Measurements from ENCODE around the gene RPP14.

RPP14 gene

DNA sequence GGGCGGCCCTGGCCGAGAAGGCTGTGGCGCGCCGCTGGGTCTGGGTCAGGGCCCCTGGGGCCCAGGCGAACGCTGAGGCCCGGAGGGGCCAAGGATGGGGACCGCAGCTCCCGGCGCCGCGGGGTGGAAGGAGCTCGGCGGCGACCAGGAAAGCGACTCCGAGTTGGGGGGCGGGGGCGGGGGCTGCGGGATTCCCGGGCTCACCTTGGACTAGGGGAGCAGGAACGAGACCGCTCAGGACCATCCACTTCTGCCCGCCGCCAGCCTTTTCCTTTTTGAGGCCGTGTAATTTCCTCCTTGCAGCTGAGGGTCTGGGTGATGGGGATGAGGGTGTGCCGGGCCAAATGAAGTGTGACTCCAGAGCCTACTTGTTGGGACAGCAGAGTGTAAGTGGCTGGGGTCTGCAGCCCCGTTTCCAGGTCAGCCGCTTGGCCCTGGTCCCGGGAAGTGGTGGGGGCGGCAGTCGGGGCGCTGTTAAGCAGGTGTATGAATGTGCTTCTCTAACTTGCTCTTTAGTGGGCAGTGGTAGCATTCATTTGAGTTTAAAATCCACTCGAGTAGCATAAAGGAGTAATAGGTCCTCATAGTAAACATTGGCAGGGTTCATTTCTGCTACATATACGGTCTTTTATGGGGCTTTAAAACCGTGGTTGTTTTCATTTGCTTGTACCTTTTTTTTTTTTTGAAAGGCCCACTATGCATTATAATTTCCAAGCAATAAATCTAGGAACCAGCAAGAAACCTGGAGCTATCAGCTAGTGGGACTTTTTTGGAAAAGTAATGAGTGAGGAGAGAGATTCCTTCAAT is 27.4 kb downstream of the RPP14 start (continued):
- TF ChIP-seq, protein P1, sequence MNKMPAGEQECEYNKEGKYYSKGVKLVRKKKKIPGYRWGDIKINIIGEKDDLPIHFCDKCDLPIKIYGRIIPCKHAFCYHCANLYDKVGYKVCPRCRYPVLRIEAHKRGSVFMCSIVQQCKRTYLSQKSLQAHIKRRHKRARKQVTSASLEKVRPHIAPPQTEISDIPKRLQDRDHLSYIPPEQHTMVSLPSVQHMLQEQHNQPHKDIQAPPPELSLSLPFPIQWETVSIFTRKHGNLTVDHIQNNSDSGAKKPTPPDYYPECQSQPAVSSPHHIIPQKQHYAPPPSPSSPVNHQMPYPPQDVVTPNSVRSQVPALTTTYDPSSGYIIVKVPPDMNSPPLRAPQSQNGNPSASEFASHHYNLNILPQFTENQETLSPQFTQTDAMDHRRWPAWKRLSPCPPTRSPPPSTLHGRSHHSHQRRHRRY (tag by site-specific recombination; IDR thresholded peaks at IDR 0.05) = no peak
- TF ChIP-seq KLF1 (tag by site-specific recombination; IDR thresholded peaks at IDR 0.05) (no peak), FEZF1 (tag by site-specific recombination; IDR thresholded peaks at IDR 0.05) (peak; percentile 84), ZIC2 (tag by site-specific recombination; IDR thresholded peaks at IDR 0.05) (peak; percentile 31; the same call in 1 of the 2 replicates)
- TF ChIP-seq, protein P2, sequence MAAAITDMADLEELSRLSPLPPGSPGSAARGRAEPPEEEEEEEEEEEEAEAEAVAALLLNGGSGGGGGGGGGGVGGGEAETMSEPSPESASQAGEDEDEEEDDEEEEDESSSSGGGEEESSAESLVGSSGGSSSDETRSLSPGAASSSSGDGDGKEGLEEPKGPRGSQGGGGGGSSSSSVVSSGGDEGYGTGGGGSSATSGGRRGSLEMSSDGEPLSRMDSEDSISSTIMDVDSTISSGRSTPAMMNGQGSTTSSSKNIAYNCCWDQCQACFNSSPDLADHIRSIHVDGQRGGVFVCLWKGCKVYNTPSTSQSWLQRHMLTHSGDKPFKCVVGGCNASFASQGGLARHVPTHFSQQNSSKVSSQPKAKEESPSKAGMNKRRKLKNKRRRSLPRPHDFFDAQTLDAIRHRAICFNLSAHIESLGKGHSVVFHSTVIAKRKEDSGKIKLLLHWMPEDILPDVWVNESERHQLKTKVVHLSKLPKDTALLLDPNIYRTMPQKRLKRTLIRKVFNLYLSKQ (tag by site-specific recombination; IDR thresholded peaks at IDR 0.05; ENCODE audit: borderline replicate concordance) = no peak
- TF ChIP-seq, protein P3, sequence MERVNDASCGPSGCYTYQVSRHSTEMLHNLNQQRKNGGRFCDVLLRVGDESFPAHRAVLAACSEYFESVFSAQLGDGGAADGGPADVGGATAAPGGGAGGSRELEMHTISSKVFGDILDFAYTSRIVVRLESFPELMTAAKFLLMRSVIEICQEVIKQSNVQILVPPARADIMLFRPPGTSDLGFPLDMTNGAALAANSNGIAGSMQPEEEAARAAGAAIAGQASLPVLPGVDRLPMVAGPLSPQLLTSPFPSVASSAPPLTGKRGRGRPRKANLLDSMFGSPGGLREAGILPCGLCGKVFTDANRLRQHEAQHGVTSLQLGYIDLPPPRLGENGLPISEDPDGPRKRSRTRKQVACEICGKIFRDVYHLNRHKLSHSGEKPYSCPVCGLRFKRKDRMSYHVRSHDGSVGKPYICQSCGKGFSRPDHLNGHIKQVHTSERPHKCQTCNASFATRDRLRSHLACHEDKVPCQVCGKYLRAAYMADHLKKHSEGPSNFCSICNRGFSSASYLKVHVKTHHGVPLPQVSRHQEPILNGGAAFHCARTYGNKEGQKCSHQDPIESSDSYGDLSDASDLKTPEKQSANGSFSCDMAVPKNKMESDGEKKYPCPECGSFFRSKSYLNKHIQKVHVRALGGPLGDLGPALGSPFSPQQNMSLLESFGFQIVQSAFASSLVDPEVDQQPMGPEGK (tag by site-specific recombination; IDR thresholded peaks at IDR 0.05) = peak; percentile 49
- TF ChIP-seq, protein P4, sequence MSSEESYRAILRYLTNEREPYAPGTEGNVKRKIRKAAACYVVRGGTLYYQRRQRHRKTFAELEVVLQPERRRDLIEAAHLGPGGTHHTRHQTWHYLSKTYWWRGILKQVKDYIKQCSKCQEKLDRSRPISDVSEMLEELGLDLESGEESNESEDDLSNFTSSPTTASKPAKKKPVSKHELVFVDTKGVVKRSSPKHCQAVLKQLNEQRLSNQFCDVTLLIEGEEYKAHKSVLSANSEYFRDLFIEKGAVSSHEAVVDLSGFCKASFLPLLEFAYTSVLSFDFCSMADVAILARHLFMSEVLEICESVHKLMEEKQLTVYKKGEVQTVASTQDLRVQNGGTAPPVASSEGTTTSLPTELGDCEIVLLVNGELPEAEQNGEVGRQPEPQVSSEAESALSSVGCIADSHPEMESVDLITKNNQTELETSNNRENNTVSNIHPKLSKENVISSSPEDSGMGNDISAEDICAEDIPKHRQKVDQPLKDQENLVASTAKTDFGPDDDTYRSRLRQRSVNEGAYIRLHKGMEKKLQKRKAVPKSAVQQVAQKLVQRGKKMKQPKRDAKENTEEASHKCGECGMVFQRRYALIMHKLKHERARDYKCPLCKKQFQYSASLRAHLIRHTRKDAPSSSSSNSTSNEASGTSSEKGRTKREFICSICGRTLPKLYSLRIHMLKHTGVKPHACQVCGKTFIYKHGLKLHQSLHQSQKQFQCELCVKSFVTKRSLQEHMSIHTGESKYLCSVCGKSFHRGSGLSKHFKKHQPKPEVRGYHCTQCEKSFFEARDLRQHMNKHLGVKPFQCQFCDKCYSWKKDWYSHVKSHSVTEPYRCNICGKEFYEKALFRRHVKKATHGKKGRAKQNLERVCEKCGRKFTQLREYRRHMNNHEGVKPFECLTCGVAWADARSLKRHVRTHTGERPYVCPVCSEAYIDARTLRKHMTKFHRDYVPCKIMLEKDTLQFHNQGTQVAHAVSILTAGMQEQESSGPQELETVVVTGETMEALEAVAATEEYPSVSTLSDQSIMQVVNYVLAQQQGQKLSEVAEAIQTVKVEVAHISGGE (tag by site-specific recombination; conservative IDR thresholded peaks at IDR 0.05; ENCODE audit: low read depth) = peak; percentile 68
- TF ChIP-seq, protein P5, sequence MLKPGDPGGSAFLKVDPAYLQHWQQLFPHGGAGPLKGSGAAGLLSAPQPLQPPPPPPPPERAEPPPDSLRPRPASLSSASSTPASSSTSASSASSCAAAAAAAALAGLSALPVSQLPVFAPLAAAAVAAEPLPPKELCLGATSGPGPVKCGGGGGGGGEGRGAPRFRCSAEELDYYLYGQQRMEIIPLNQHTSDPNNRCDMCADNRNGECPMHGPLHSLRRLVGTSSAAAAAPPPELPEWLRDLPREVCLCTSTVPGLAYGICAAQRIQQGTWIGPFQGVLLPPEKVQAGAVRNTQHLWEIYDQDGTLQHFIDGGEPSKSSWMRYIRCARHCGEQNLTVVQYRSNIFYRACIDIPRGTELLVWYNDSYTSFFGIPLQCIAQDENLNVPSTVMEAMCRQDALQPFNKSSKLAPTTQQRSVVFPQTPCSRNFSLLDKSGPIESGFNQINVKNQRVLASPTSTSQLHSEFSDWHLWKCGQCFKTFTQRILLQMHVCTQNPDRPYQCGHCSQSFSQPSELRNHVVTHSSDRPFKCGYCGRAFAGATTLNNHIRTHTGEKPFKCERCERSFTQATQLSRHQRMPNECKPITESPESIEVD (tag by site-specific recombination; IDR thresholded peaks at IDR 0.05) = peak; percentile 63
- TF ChIP-seq, protein P6, sequence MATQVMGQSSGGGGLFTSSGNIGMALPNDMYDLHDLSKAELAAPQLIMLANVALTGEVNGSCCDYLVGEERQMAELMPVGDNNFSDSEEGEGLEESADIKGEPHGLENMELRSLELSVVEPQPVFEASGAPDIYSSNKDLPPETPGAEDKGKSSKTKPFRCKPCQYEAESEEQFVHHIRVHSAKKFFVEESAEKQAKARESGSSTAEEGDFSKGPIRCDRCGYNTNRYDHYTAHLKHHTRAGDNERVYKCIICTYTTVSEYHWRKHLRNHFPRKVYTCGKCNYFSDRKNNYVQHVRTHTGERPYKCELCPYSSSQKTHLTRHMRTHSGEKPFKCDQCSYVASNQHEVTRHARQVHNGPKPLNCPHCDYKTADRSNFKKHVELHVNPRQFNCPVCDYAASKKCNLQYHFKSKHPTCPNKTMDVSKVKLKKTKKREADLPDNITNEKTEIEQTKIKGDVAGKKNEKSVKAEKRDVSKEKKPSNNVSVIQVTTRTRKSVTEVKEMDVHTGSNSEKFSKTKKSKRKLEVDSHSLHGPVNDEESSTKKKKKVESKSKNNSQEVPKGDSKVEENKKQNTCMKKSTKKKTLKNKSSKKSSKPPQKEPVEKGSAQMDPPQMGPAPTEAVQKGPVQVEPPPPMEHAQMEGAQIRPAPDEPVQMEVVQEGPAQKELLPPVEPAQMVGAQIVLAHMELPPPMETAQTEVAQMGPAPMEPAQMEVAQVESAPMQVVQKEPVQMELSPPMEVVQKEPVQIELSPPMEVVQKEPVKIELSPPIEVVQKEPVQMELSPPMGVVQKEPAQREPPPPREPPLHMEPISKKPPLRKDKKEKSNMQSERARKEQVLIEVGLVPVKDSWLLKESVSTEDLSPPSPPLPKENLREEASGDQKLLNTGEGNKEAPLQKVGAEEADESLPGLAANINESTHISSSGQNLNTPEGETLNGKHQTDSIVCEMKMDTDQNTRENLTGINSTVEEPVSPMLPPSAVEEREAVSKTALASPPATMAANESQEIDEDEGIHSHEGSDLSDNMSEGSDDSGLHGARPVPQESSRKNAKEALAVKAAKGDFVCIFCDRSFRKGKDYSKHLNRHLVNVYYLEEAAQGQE (tag by site-specific recombination; IDR thresholded peaks at IDR 0.05) = no peak

DNA sequence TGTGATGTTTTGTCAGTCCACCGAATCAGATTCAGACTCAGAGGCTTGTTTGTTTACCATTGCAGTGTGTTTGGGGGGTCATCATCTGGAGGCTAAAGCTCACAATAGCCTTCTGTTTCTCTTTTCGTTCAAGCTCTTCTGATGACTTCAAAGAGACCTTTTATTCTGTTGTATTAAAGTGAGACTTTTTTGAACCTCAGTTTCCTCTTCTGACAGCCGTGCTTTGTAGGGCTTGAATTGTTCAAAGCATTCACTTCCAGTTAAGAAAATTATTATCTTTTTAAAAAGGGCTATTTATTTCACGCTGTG is 27.9 kb downstream of the RPP14 start:
- Histone ChIP-seq H3K9me3 (ENCODE audit: control insufficient read depth, insufficient read depth, low read depth, low read length) (no peaks in the 10 kb centered on the region), H3K36me3 (ENCODE audit: control insufficient read depth in 2 of 2, insufficient read depth in 1 of 2, low read length in 2 of 2) (no peaks in the 10 kb centered on the region), H3K4me3 (ENCODE audit: low read depth, low read length) (peak overlapping the region; percentile 81), H3K27ac (ENCODE audit: extremely low read depth, low read depth, low read length) (no peak overlapping the region), H3K4me1 (ENCODE audit: control insufficient read depth, insufficient read depth, low read length) (no peaks in the 10 kb centered on the region; the same call in 1 of the 2 replicates)
- POLR2A ChIA-PET = no interaction called here
- CTCF ChIA-PET = interaction anchor here (0.6 to 1.1 kb wide), 3 partner anchors 30 to 293 kb away, joined by 3 to 6 read pairs (median 4); no protein-coding TSS in a partner anchor
- TF ChIP-seq ZNF785 (tag by site-specific recombination; IDR thresholded peaks at IDR 0.05) = no peak
- TF ChIP-seq ZEB2 (tag by site-specific recombination; IDR thresholded peaks at IDR 0.05) = no peak
- no peak for TF ChIP-seq ZNF292 (tag by site-specific recombination; IDR thresholded peaks at IDR 0.05; ENCODE audit: borderline replicate concordance, low read depth)
- TF ChIP-seq ZNF311 (tag by site-specific recombination; IDR thresholded peaks at IDR 0.05; ENCODE audit: borderline replicate concordance) = no peak
- TF ChIP-seq, protein P7, sequence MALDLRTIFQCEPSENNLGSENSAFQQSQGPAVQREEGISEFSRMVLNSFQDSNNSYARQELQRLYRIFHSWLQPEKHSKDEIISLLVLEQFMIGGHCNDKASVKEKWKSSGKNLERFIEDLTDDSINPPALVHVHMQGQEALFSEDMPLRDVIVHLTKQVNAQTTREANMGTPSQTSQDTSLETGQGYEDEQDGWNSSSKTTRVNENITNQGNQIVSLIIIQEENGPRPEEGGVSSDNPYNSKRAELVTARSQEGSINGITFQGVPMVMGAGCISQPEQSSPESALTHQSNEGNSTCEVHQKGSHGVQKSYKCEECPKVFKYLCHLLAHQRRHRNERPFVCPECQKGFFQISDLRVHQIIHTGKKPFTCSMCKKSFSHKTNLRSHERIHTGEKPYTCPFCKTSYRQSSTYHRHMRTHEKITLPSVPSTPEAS (tag by site-specific recombination; IDR thresholded peaks at IDR 0.05) = no peak
- TF ChIP-seq, protein P3 (tag by site-specific recombination; IDR thresholded peaks at IDR 0.05) = no peak
- TF ChIP-seq TCF7L2 (IDR thresholded peaks at IDR 0.05; ENCODE audit: borderline replicate concordance, low read depth, low read length) = no peak
- TF ChIP-seq, protein P1 (tag by site-specific recombination; IDR thresholded peaks at IDR 0.05) = no peak

All from HEK293 (cell line).